Liver (tissue), 9 donors: ENCODE data around the gene B3GALNT1. TPM values are rescaled to one million over a fixed set of nuclear protein-coding genes. Genes with fewer than 3 reads are reported as not detected.

Experiments
- DNase-seq: peaks from one replicate; pipeline ENCODE4 v3.0.0-alpha.2; 2017; ENCODE audit warnings: low spot score
- H3K27ac ChIP-seq, 2 donors: one replicate each; pipeline ENCODE4 v1.7.0; 2013; ENCODE audit warnings: inconsistent platforms in 2 of 2, low read length in 2 of 2, control low read depth in 1 of 2, low read depth in 1 of 2, mild to moderate bottlenecking in 1 of 2
- H3K27me3 ChIP-seq, 4 donors: one replicate each; pipeline versions ENCODE4 v1.6.1 to v1.7.0; 2013; ENCODE audit warnings: low read length in 3 of 4, inconsistent platforms in 1 of 4, mild to moderate bottlenecking in 1 of 4, moderate library complexity in 1 of 4; ENCODE audit not compliant: control insufficient read depth in 4 of 4, insufficient read depth in 4 of 4
- H3K36me3 ChIP-seq, 4 donors: one replicate each; pipeline versions ENCODE4 v1.6.1 to v1.7.0; 2013; ENCODE audit warnings: low read length in 3 of 4, mild to moderate bottlenecking in 3 of 4, low read depth in 1 of 4, moderate library complexity in 1 of 4; ENCODE audit not compliant: control insufficient read depth in 4 of 4, insufficient read depth in 3 of 4
- H3K4me1 ChIP-seq, 4 donors: one replicate each; pipeline versions ENCODE4 v1.6.1 to v1.7.0; 2013; ENCODE audit warnings: low read length in 3 of 4, mild to moderate bottlenecking in 3 of 4, moderate library complexity in 1 of 4; ENCODE audit not compliant: control insufficient read depth in 4 of 4, insufficient read depth in 4 of 4
- H3K4me3 ChIP-seq, 3 donors: one replicate each; pipeline versions ENCODE4 v1.6.1 to v1.7.0; 2013; ENCODE audit warnings: low read length in 3 of 3, control low read depth in 1 of 3, low read depth in 1 of 3, mild to moderate bottlenecking in 1 of 3
- H3K9ac ChIP-seq, 2 donors: one replicate each; pipeline ENCODE4 v1.7.0; 2013; ENCODE audit warnings: low read length in 2 of 2, mild to moderate bottlenecking in 2 of 2, moderate library complexity in 2 of 2, control low read depth in 1 of 2, low read depth in 1 of 2
- H3K9me3 ChIP-seq, 4 donors: one replicate each; pipeline versions ENCODE4 v1.6.1 to v1.7.0; 2013; ENCODE audit warnings: low read length in 3 of 4; ENCODE audit not compliant: control insufficient read depth in 4 of 4
- CTCF ChIP-seq: fragments of 150-350 bp; IDR thresholded peaks from 2 replicates; pipeline ENCODE4 v1.5.1; 2017; ENCODE audit warnings: improper control_type of control experiment, low read depth, low read length; ENCODE audit not compliant: missing input control
- FOXA1 ChIP-seq: IDR thresholded peaks from 2 replicates; pipeline ENCODE4 v1.6.1; 2016; ENCODE audit warnings: antibody characterized with exemption
- FOXA2 ChIP-seq: IDR thresholded peaks from 2 replicates; pipeline ENCODE4 v1.6.1; 2016; ENCODE audit warnings: antibody characterized with exemption
- GABPA ChIP-seq, 2 donors: IDR thresholded peaks in 1 of 2; conservative IDR thresholded peaks in 1 of 2; 2 replicates each; pipeline ENCODE4 v1.6.1; 2016; ENCODE audit warnings: antibody characterized with exemption in 2 of 2, mild to moderate bottlenecking in 1 of 2, moderate library complexity in 1 of 2
- HNF4A ChIP-seq, 2 donors: conservative IDR thresholded peaks; 2 replicates each; pipeline ENCODE4 v1.6.1; 2016; ENCODE audit warnings: antibody characterized with exemption in 2 of 2, mild to moderate bottlenecking in 2 of 2
- NR2F2 ChIP-seq: IDR thresholded peaks from 2 replicates; pipeline ENCODE4 v1.6.1; 2016; ENCODE audit warnings: antibody characterized with exemption
- RAD21 ChIP-seq, 2 donors: IDR thresholded peaks; 2 replicates each; pipeline ENCODE4 v1.6.1; 2016; ENCODE audit warnings: antibody characterized with exemption in 2 of 2, mild to moderate bottlenecking in 2 of 2
- REST ChIP-seq: IDR thresholded peaks from 2 replicates; pipeline ENCODE4 v1.6.1; 2016; ENCODE audit warnings: antibody characterized with exemption, mild to moderate bottlenecking
- SP1 ChIP-seq: IDR thresholded peaks from 2 replicates; pipeline ENCODE4 v1.6.1; 2018; ENCODE audit warnings: antibody characterized with exemption, mild to moderate bottlenecking
- YY1 ChIP-seq: IDR thresholded peaks from 2 replicates; pipeline ENCODE4 v1.6.1; 2016; ENCODE audit warnings: antibody characterized with exemption, mild to moderate bottlenecking
- ZBTB33 ChIP-seq: IDR thresholded peaks from 2 replicates; pipeline ENCODE4 v1.6.1; 2016; ENCODE audit warnings: antibody characterized with exemption
- WGBS: extraction: QIAGEN DNeasy Blood & Tissue Kit; methylation state at CpG from one replicate; pipeline ENCODE4 v1.1.7; 2013; 5-methylcytosine and 5-hydroxymethylcytosine counted together
- polyA plus RNA-seq, 2 donors: library from polyadenylated mRNA; stranded (reverse) in 1 of 2; unstranded in 1 of 2; fragments of 200-250 nt in 1 of 2; fragments of >200 nt in 1 of 2; fragmentation: Nextera tagmentation in 1 of 2; extraction: Ambion mirVana in 1 of 2; gene quantifications; one replicate each; pipeline versions ENCODE4 v1.2.1 to v1.2.3, GENCODE V29; 2013 to 2015
- total RNA-seq, 2 donors: library from RNA; depleted of rRNA; stranded (reverse); fragments of >200 nt; gene quantifications; one replicate each; pipeline ENCODE4 v1.2.3, GENCODE V29; 2014
- donor health status: healthy.
- donor health status: healthy.
- donor health status: healthy.
- donor health status: healthy.
- donor health status: healthy.

B3GALNT1 gene
- total and polyA plus RNA-seq, 4 donors = 0.56 to 23.7 (median 1.00) TPM

- TF ChIP-seq REST (no peak), SP1 (no peak)
These were observed 12.5 kb upstream of the B3GALNT1 start (continued) for GRCh38 chr3:161117646-161118045.

- no peak overlapping the region for H3K27ac ChIP-seq
- WGBS = 55% methylated on average over 1 of the region's 1 CpG
- no peaks in the 10 kb centered on the region for H3K9me3 ChIP-seq
- peaks cover 0 to 15% (median 3%) of the 10 kb centered on the region in 4 donors for H3K4me1 ChIP-seq
- H3K4me3 ChIP-seq = no peak overlapping the region
- no peak for DNase-seq
- no peaks in the 10 kb centered on the region for H3K36me3 ChIP-seq
- TF ChIP-seq SP1 = no peak
- no peak for TF ChIP-seq CTCF
- no peak for TF ChIP-seq ZBTB33
- TF ChIP-seq RAD21 (IDR thresholded peaks at IDR 0.05) = no peak
- TF ChIP-seq REST = no peak
- TF ChIP-seq YY1 = no peak
- no peak for TF ChIP-seq FOXA1
- no peak for TF ChIP-seq FOXA2
- no peak for TF ChIP-seq HNF4A (conservative IDR thresholded peaks at IDR 0.05)
- TF ChIP-seq NR2F2 = no peak
- no peak for TF ChIP-seq GABPA (IDR thresholded peaks at IDR 0.05 in 1 of 2, conservative IDR thresholded peaks at IDR 0.05 in 1 of 2)
- H3K27me3 ChIP-seq = no peaks in the 10 kb centered on the region
- no peak overlapping the region for H3K9ac ChIP-seq
These were observed 3.7 kb upstream of the B3GALNT1 start for GRCh38 chr3:161108840-161109239.
